ENCODE results near the gene OGDHL. TPM values are rescaled to one million over a fixed set of nuclear protein-coding genes. Genes with fewer than 3 reads are reported as not detected.

Gene OGDHL
- total RNA-seq, 1 donor from 2014 or later, result 0.45 TPM

DNA sequence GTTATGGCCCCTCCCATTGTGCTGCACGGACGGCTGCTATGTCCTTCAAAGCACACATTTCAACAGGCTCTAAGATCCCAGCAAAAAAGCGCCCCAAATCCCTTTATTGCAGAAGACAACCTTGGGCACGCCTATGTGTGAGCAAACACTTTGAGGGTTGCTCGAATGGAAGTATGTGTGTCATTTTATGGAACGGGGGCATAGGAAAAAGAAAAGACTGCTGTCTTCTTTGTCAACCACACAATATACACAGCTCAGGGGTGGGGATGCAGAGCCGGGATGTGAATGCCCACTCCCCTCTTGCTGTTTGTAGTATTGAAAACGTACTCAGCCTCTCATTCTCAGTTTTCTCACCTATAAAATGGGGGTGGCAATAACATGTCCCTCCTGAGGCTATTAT, 50.6 kb downstream of the OGDHL start:
- no peak overlapping the region for H3K4me3 Mint-ChIP-seq (ENCODE audit: unreplicated experiment)
- H3K27me3 Mint-ChIP-seq (ENCODE audit: low read depth), result peaks cover 13% of the 10 kb centered on the region
- H3K36me3 Mint-ChIP-seq (ENCODE audit: low read depth), result no peaks in the 10 kb centered on the region
- TF ChIP-seq, protein P1, sequence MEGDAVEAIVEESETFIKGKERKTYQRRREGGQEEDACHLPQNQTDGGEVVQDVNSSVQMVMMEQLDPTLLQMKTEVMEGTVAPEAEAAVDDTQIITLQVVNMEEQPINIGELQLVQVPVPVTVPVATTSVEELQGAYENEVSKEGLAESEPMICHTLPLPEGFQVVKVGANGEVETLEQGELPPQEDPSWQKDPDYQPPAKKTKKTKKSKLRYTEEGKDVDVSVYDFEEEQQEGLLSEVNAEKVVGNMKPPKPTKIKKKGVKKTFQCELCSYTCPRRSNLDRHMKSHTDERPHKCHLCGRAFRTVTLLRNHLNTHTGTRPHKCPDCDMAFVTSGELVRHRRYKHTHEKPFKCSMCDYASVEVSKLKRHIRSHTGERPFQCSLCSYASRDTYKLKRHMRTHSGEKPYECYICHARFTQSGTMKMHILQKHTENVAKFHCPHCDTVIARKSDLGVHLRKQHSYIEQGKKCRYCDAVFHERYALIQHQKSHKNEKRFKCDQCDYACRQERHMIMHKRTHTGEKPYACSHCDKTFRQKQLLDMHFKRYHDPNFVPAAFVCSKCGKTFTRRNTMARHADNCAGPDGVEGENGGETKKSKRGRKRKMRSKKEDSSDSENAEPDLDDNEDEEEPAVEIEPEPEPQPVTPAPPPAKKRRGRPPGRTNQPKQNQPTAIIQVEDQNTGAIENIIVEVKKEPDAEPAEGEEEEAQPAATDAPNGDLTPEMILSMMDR (IDR thresholded peaks at IDR 0.05), result no peak
- no peak overlapping the region for H3K27ac Mint-ChIP-seq (ENCODE audit: unreplicated experiment)
- no peak for DNase-seq (ENCODE audit: low spot score)
- H3K9me3 Mint-ChIP-seq (ENCODE audit: low read depth), result peaks cover 8% of the 10 kb centered on the region
- H3K4me1 Mint-ChIP-seq (ENCODE audit: low read depth), result no peaks in the 10 kb centered on the region

DNA sequence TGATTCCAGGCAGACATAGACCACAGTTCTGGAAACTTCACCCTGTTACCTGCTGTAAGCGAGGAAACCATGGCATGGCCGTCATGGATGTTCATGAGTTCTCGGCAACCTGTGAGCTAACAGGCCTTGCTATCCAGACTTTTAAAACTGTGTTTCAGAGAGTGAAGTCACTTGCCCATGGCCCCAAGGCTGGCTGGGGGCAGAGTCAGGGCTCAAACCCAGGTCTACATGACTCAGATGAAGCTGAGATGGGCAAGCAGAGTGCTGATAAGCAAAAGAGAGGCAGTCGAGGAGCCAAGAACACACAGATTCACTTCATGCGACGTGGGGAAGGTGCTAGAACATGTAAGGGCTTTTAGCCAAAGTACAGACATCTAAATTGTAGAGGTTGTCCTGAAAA, 51.2 kb downstream of the OGDHL start:
- Mint-ChIP-seq H3K27me3 (ENCODE audit: low read depth) (peaks cover 14% of the 10 kb centered on the region), H3K4me1 (ENCODE audit: low read depth) (no peaks in the 10 kb centered on the region), H3K4me3 (ENCODE audit: unreplicated experiment) (no peak overlapping the region), H3K27ac (ENCODE audit: unreplicated experiment) (no peak overlapping the region), H3K36me3 (ENCODE audit: low read depth) (no peaks in the 10 kb centered on the region), H3K9me3 (ENCODE audit: low read depth) (peaks cover 5% of the 10 kb centered on the region)
- no peak for DNase-seq (ENCODE audit: low spot score)
- TF ChIP-seq, protein P1 (IDR thresholded peaks at IDR 0.05), result no peak

DNA sequence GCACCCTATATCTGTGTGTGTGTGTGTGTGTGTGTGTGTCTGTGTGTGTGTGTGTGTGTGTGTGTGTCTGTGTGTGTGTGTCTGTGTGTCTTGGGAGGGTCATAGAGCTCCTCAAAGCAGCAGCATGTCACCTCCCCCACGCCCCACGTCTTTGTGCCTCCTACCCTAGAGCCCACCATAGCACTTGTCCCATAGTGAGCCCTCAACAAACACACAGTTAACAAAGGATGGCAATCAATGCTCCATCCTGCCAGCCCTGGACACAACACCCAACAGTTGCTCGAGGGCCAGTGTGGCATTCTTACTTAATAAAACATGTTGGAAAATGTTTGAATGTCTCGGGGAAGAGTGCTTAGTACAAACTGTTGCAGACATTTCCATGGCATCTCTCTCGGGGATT, 52.2 kb downstream of the OGDHL start:
- DNase-seq (ENCODE audit: low spot score), result no peak
- Mint-ChIP-seq H3K4me1 (ENCODE audit: low read depth) (no peaks in the 10 kb centered on the region), H3K27me3 (ENCODE audit: low read depth) (peaks cover 13% of the 10 kb centered on the region), H3K36me3 (ENCODE audit: low read depth) (no peaks in the 10 kb centered on the region), H3K27ac (ENCODE audit: unreplicated experiment) (no peak overlapping the region), H3K9me3 (ENCODE audit: low read depth) (peaks cover 10% of the 10 kb centered on the region), H3K4me3 (ENCODE audit: unreplicated experiment) (no peak overlapping the region)
- TF ChIP-seq, protein P1 (IDR thresholded peaks at IDR 0.05), result no peak

DNA sequence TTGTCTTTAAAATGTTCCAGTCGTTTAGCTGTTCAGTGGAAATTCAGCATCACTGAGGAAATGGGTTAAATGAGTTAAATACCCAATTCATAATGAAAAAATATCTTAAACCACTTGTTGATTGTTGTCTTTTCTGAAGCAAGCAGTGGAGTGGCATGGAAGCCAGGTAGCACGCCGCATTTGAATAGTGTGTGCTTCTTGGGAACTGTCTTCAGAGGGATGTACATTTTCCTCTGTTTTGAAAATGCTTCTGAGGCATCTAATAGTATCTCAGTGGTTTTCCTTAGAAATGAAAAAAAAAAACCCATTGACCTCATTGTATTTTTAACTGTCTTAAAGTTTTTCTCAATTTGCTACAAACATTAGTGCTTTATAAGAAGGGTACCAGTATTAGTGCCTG, 54.5 kb downstream of the OGDHL start:
- TF ChIP-seq, protein P1 (IDR thresholded peaks at IDR 0.05), result no peak
- DNase-seq (ENCODE audit: low spot score), result no peak
- H3K4me3 Mint-ChIP-seq (ENCODE audit: unreplicated experiment), result no peak overlapping the region
- H3K9me3 Mint-ChIP-seq (ENCODE audit: low read depth), result peaks cover 6% of the 10 kb centered on the region
- peaks cover 16% of the 10 kb centered on the region for H3K27me3 Mint-ChIP-seq (ENCODE audit: low read depth)
- no peak overlapping the region for H3K27ac Mint-ChIP-seq (ENCODE audit: unreplicated experiment)
- no peaks in the 10 kb centered on the region for H3K36me3 Mint-ChIP-seq (ENCODE audit: low read depth)
- no peaks in the 10 kb centered on the region for H3K4me1 Mint-ChIP-seq (ENCODE audit: low read depth)

DNA sequence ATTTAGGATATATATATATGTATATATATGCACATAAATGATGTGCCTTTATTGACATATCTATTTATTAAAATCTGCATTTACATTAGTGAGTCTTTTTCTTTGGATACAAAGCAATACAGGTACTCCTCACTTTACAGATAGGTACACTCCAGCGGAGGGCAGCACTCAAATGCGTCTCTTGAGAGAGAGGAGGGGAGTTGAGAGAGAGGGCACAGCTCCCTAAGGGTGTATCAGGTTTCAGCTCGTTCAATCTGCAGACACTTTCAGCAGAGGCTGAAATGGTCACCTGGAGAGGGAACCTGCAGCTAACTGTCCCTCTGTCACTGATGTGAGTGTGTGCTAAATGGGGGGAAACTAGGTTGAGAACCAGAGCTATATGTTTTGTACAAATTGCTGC, 61.1 kb downstream of the OGDHL start:
- TF ChIP-seq, protein P1 (IDR thresholded peaks at IDR 0.05), result no peak
- H3K27ac Mint-ChIP-seq (ENCODE audit: unreplicated experiment), result no peak overlapping the region
- H3K36me3 Mint-ChIP-seq (ENCODE audit: low read depth), result no peaks in the 10 kb centered on the region
- H3K9me3 Mint-ChIP-seq (ENCODE audit: low read depth), result peaks cover 6% of the 10 kb centered on the region
- peaks cover 13% of the 10 kb centered on the region for H3K27me3 Mint-ChIP-seq (ENCODE audit: low read depth)
- DNase-seq (ENCODE audit: low spot score), result no peak
- H3K4me1 Mint-ChIP-seq (ENCODE audit: low read depth), result no peaks in the 10 kb centered on the region
- no peak overlapping the region for H3K4me3 Mint-ChIP-seq (ENCODE audit: unreplicated experiment)
